Esophagus squamous epithelium (tissue), 4 donors: ENCODE results near the gene TNN.

ENCODE experiments used
- CTCF ChIP-seq, 6 experiments: fragments of 450-650 bp in 4 of 6; fragments of 200-600 bp in 2 of 6; sonication (generic) in 2 of 6; IDR thresholded peaks; one replicate each; pipeline ENCODE4 v1.5.1; 2016 to 2019; ENCODE audit warnings: antibody characterized with exemption in 6 of 6, mild to moderate bottlenecking in 4 of 6, moderate library complexity in 4 of 6
- POLR2A ChIP-seq, 4 donors: fragments of 450-650 bp; IDR thresholded peaks; one replicate each; pipeline ENCODE4 v1.6.1; 2017; ENCODE audit warnings: antibody characterized with exemption in 4 of 4, mild to moderate bottlenecking in 4 of 4, moderate library complexity in 3 of 4

- no peak for TF ChIP-seq CTCF (IDR thresholded peaks at IDR 0.05)
- TF ChIP-seq POLR2A (IDR thresholded peaks at IDR 0.05): no peak
Measured at GRCh38 chr1:175078629-175079028, 11.0 kb downstream of the TNN start.
